Thyroid gland (tissue), 4 donors: ENCODE data around the gene C11orf58.

Source experiments
- POLR2A ChIP-seq, 2 donors: fragments of 450-650 bp; IDR thresholded peaks; one replicate each; pipeline ENCODE4 v1.6.1; 2017; ENCODE audit warnings: antibody characterized with exemption in 2 of 2, mild to moderate bottlenecking in 2 of 2, moderate library complexity in 1 of 2
- TF ChIP-seq, protein P1 (sequence below), 6 experiments: fragments of 200-600 bp in 3 of 6; fragments of 450-650 bp in 3 of 6; sonication (generic) in 3 of 6; IDR thresholded peaks; one replicate each; pipeline ENCODE4 v1.5.1; 2016 to 2019; ENCODE audit warnings: antibody characterized with exemption in 6 of 6, mild to moderate bottlenecking in 2 of 6, inconsistent platforms in 1 of 6, moderate library complexity in 1 of 6

DNA sequence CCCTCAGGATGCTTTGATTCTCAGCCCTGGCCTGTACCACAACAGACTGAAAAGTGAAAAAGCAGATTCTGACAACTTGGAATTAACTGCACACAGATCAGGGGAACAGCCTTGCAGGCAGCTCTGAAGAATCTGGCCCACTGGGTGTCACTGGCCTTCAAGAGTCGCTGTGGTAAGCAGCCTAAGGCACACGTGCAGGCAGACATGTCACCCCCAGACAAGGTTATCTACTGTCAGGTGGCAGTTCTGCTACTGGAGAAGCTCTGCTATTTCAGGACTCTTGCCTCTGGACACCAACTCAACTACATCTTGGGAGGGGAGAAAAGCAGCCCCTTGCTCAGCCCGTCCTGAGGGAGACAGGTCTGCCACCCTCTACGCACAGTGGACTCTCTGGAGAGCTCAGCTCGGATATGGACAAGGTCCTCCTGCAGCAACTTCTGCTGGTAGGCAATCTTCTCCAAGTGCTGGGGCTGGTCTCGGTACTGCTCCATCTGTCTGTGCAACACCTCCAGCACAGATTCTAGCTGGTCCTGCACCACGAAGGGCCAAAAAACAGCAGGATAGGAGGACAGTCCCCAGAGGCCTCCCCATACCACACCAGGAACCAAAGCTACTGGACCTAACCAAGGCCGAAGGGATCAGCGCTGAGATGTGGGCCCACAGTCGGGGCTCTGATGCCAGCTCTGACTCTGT, 63.0 kb downstream of the C11orf58 start:
- TF ChIP-seq, protein P1, sequence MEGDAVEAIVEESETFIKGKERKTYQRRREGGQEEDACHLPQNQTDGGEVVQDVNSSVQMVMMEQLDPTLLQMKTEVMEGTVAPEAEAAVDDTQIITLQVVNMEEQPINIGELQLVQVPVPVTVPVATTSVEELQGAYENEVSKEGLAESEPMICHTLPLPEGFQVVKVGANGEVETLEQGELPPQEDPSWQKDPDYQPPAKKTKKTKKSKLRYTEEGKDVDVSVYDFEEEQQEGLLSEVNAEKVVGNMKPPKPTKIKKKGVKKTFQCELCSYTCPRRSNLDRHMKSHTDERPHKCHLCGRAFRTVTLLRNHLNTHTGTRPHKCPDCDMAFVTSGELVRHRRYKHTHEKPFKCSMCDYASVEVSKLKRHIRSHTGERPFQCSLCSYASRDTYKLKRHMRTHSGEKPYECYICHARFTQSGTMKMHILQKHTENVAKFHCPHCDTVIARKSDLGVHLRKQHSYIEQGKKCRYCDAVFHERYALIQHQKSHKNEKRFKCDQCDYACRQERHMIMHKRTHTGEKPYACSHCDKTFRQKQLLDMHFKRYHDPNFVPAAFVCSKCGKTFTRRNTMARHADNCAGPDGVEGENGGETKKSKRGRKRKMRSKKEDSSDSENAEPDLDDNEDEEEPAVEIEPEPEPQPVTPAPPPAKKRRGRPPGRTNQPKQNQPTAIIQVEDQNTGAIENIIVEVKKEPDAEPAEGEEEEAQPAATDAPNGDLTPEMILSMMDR (IDR thresholded peaks at IDR 0.05) = no peak
- no peak for TF ChIP-seq POLR2A (IDR thresholded peaks at IDR 0.05)
